ENCODE results near the gene TIMD4.

GRCh38 chr5:156906807-156907206 lies 56.2 kb downstream of the TIMD4 start:
- TF ChIP-seq POLR2AphosphoS5 (IDR thresholded peaks at IDR 0.05) (no peak), CTCF (IDR thresholded peaks at IDR 0.05) (no peak), POLR2A (IDR thresholded peaks at IDR 0.05) (no peak), EP300 (IDR thresholded peaks at IDR 0.05) (no peak)
